GM10248 (cell line): ENCODE results near the gene DCXR.

ENCODE experiments used
- CTCF ChIA-PET: fragments of 300-600 bp; sonication (Branson Sonifier 250); formaldehyde crosslinking; extraction: SDS; loops from one replicate; lab custom pipeline; 2021; ENCODE audit warnings: antibody characterized with exemption; lab: Yijun Ruan, JAX
- POLR2A ChIA-PET: fragments of 350-650 bp; sonication (Branson Sonifier 250); formaldehyde crosslinking; extraction: SDS; loops from one replicate; lab custom pipeline; 2020; ENCODE audit warnings: antibody characterized with exemption; lab: Yijun Ruan, JAX
- DNase-seq: peaks from one replicate; pipeline ENCODE4 v3.0.0; 2012; ENCODE audit errors: extremely low spot score
- TF ChIP-seq, protein P1 (sequence below): IDR thresholded peaks from 2 replicates; pipeline ENCODE4 v1.5.1; 2012; ENCODE audit warnings: mild to moderate bottlenecking, low read depth; ENCODE audit errors: extremely low read depth, missing control alignments, control extremely low read depth

Gene DCXR

DNA sequence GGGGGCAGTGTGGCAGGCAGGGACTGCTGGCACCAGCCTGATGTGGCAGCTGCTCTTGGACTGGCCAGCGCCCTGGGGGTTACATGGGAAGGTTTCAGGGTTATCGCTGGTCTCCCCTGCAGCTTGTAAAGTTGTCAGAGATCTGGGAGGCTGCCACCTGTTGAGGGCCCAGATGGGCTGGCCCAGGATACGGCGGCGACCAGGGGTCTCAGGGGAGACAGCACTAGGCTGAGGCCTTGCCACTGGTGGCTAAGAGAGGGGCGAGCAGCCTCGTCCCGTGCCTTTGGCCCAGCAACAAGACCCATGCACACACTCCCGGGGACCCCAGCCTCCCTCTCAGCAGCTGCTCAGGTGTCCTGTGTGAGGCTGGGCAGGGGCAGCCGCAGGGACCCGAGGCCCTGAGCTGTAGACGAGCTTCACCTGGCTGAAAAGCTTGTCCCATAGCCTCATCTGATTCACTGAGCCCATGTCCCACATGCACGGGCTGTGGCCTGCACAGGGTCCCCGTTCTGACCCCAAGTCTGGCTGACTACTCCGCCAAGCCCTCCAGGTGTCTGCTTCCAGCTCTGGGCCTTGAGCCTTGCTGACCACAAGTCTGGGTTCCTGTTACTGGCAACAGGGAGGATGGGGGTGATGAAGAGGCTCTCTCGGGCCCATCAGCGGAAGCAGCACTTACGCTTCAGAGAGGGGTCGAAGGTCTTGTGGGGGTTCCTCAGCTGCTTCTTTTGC, 21.9 kb upstream of the DCXR start:
- DNase-seq, result no peak
- CTCF ChIA-PET, result interaction anchor here (0.8 kb wide), 1 partner anchor 290 kb away, joined by 3 read pairs; no protein-coding TSS in a partner anchor
- POLR2A ChIA-PET, result no interaction called here
- TF ChIP-seq, protein P1, sequence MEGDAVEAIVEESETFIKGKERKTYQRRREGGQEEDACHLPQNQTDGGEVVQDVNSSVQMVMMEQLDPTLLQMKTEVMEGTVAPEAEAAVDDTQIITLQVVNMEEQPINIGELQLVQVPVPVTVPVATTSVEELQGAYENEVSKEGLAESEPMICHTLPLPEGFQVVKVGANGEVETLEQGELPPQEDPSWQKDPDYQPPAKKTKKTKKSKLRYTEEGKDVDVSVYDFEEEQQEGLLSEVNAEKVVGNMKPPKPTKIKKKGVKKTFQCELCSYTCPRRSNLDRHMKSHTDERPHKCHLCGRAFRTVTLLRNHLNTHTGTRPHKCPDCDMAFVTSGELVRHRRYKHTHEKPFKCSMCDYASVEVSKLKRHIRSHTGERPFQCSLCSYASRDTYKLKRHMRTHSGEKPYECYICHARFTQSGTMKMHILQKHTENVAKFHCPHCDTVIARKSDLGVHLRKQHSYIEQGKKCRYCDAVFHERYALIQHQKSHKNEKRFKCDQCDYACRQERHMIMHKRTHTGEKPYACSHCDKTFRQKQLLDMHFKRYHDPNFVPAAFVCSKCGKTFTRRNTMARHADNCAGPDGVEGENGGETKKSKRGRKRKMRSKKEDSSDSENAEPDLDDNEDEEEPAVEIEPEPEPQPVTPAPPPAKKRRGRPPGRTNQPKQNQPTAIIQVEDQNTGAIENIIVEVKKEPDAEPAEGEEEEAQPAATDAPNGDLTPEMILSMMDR, result no peak

DNA sequence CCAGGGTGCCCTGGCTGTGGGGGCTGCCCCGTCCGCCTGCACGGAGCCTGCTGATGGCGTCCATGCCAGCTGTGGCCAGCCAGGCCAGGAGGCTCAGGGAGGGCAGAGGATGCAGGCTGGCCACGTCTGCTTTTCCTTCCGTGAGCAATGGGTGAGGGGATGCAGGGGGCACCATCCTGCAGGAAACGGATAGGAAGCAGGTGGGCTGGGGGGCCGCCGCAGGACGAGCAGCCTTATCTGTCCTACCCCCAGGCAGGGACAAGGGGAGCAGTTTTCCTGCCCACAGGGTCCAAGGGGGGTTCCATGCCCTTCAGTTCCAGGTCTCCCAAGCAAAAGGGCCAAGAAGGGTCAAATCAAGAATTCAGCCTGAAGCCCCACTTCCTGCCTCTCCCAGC, 21.4 kb upstream of the DCXR start:
- POLR2A ChIA-PET, result no interaction called here
- no peak for DNase-seq
- CTCF ChIA-PET, result interaction anchor here (0.8 kb wide), 1 partner anchor 291 kb away, joined by 3 read pairs; no protein-coding TSS in a partner anchor
- TF ChIP-seq, protein P1, result no peak

DNA sequence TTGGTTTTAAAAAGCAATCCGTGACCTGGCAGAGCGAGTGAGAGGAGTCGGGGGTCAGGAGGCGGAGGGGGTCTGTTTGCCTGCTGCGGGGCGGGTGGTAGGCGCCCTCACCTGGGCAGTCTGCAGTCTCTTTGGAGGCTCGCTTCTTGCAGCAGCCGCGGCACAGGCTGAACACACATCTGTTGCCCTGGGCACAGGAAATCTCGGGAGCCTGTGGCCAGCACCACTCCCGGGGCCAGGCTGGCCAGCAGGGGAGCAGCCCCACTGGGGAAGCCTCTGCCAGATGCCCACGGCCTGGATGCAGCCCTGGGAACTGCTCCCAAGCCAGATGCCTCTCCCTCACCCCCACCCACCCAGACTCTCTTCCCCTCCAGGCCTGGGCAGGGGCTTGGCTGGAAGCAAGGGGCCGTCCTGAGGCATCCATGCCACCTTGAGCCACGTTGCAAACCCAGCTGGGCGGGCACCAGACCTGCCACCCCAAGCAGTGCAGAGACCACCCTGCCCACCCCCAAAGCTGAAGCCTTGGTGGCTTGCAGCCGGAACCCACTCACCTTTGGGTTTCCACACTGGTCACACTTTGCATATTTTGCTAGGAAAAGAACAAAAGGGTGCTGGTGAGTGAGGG, 20.8 kb upstream of the DCXR start:
- DNase-seq, result no peak
- ChIA-PET POLR2A (no interaction called here), CTCF (no interaction called here)
- TF ChIP-seq, protein P1, result no peak

DNA sequence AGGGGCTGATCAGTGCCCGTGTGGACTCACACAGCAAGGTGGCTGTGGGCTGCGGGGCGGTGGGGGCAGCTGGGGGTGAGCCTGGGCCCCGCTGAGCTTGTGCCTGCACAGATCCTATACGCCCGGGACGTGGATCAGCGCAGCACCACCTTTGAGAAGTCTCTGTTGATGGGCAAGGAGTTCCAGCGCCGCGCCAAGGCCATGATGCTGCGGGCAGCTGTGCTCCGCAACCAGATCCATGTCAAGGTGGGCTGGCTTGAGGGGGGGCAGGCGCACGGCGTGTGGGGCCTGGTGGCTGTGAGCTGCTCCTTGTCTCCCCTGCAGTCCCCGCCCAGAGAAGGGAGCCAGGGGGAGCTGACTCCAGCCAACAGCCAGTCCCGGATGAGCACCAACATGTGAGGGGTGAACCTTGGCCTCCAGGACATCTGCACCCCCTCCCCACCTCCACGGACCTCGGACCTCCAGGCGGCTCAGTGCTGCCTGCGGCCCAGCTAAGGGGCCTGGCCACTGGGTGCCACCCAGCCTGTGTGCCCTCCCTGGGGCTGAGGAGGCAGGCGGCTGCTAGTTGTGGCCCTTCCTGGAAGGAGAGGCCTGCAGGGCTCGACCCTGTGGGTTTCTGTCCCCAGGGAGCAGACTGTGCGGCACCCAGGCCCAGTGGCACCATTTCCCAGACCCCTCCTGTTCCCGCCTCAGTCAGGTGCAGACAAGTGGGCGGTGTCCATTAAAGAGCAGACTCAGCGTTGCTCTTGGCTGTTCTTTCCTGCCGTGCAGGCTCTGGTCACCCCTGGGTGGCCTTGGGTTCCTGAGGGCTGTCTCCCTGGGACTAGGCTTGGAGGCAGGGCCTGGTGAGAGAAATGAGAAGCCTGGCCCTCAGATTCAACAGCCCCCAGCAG, 19.5 kb upstream of the DCXR start:
- no peak for DNase-seq
- TF ChIP-seq, protein P1, result no peak
- CTCF ChIA-PET, result interaction anchor here (0.9 to 1.5 kb wide), 4 partner anchors 9 to 98 kb away, joined by 3 to 5 read pairs (median 4); partner anchors contain the start of genes DCXR and DUS1L
- POLR2A ChIA-PET, result interaction anchor here (1.1 kb wide), 1 partner anchor 19 kb away, joined by 3 read pairs; the partner anchor contains the start of gene DCXR

DNA sequence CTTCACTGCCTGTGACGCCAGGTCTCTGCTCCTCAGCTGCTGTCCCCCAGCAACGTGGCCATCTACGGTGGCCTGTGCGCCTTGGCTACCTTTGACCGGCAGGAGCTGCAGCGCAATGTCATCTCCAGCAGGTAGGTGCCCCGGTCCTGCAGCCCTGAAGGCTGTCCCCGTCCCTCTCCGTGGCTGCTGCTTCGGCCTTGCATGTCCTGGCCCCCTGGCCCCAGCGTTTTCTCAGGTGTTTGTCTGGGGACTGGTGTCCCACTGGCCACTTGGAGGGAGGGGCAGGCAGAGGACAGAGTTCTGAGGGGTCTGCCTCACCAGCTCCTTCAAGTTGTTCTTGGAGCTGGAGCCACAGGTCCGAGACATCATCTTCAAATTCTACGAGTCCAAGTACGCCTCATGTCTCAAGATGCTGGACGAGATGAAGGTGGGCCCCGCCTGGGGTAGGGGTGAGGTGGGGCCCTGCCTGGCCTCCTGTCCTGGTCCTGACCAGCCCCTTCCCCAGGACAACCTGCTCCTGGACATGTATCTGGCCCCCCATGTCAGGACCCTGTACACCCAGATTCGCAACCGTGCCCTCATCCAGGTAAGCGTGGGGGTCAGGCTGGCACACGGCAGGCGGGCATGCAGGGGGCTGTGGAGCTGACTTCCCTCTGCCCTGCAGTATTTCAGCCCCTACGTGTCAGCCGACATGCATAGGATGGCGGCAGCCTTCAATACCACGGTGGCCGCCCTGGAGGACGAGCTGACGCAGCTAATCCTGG, 18.6 kb upstream of the DCXR start:
- no peak for DNase-seq
- ChIA-PET POLR2A (interaction anchor here (1.1 kb wide), 1 partner anchor 18 kb away, joined by 3 read pairs; the partner anchor contains the start of gene DCXR), CTCF (interaction anchor here (0.9 to 1.5 kb wide), 5 partner anchors 10 to 98 kb away, joined by 3 to 5 read pairs (median 3); partner anchors contain the start of genes DCXR and DUS1L)
- TF ChIP-seq, protein P1, result no peak
